Activated T-helper 1 cell treated with anti-CD3 and anti-CD28 coated beads, Interleukin-12 subunit alpha, Interleukin-12 subunit beta, Interleukin-2, Interleukin-4 antibody, amounts not matched to agents 30 ng/mL and 10 ng/mL and 1 ng/mL, durations not matched to agents 14 hours and 24 hours and 36 hours (primary cell): ENCODE results near the gene CDT1. TPM values are rescaled to one million over a fixed set of nuclear protein-coding genes. Genes with fewer than 3 reads are reported as not detected.

Experiments
- DNase-seq: peaks from one replicate; pipeline ENCODE4 v3.0.0; 2021; ENCODE audit warnings: low spot score
- H3K27ac Mint-ChIP-seq: one replicate; pipeline ENCODE4 v1.8.0; 2021; ENCODE audit warnings: mild to moderate bottlenecking, mixed read lengths
- H3K27me3 Mint-ChIP-seq: one replicate; pipeline ENCODE4 v1.8.0; 2022; ENCODE audit warnings: mild to moderate bottlenecking, moderate library complexity, mixed read lengths; ENCODE audit not compliant: insufficient read depth
- H3K36me3 Mint-ChIP-seq: one replicate; pipeline ENCODE4 v1.8.0; 2021; ENCODE audit warnings: low read depth, mixed read lengths
- H3K4me1 Mint-ChIP-seq: one replicate; pipeline ENCODE4 v1.8.0; 2021; ENCODE audit warnings: low read depth, mixed read lengths
- H3K4me3 Mint-ChIP-seq: one replicate; pipeline ENCODE4 v1.8.0; 2021; ENCODE audit warnings: mild to moderate bottlenecking, moderate library complexity, mixed read lengths
- H3K9me3 Mint-ChIP-seq: one replicate; pipeline ENCODE4 v1.8.0; 2021; ENCODE audit warnings: mixed read lengths
- intact Hi-C: fragments of 100-400 bp; cut with micrococcal nuclease; formaldehyde crosslinking; loops from one replicate; pipeline ENCODE4 v1.15.1; 2024
- total RNA-seq: library from RNA; stranded (reverse); gene quantifications from 2 replicates; pipeline ENCODE4 v1.2.3, GENCODE V29; 2022

The CDT1 gene
- total RNA-seq, 1 donor from 2014 or later = 95.4 TPM

DNA sequence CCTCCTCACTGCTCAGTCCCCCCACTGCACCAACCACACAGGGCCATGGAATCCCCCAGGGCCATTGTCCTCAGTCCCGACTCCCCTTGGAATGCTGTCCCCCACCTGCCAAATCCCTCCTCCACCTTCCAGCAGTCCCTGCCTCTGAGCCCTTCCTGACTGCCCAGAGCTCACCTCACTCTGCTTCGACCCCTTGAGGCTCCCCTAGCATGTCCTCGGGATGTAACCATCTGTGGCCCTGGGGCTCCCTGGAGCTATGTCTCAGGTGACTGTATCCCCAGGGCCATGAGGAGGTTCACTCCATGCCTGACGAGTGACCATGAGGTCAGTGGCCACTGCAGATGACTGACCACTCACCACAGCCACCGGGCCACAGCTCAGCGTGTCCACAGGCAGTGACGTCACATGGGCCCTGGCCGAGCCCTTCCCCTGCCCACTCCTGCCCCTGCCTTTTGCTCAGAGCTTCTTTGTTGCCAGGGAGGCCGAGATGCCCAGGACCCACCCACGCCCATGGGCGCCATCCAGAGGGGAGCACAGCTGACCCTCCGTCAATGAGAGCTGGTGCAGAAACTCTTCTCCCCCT, 10.8 kb upstream of the CDT1 start:
- no peak for DNase-seq
- intact Hi-C loops = no loop called here
- Mint-ChIP-seq H3K4me3 (no peak overlapping the region), H3K4me1 (peaks cover 26% of the 10 kb centered on the region), H3K36me3 (no peaks in the 10 kb centered on the region), H3K27ac (no peak overlapping the region), H3K9me3 (no peaks in the 10 kb centered on the region), H3K27me3 (peaks cover 4% of the 10 kb centered on the region)

DNA sequence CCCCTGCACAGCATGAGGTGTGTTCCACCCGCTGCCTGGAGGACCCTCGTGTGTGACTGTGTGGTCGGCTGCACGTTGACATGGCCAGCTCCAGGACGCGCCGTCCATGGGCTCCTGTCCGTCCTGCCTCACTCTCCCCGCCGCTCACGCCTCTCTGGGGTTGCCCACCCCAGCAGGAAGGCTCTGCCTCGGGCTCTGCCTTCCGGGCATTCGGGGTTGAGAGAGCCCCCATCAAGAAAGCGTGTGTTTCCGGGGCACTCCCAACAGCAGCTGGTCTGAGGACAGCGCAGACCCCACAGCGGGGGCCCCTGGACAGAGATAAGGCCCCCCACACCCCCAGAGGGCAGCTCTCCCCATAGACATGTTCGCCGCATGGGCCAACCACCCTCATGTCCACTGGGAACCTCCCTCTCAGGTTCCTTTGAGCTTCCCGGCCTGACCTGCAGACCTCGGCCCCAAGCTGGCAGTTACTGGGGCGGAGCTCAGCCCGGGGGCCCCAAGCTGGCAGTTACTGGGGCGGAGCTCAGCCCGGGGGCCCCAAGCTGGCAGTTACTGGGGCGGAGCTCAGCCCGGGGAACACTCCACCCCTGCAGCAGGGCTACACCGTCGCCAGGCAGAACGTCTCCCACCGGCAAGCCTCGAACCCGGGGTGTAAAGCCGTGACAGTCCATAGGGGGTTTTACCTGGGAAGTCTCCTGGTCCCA, 10.2 kb upstream of the CDT1 start:
- Mint-ChIP-seq H3K9me3 (no peaks in the 10 kb centered on the region), H3K4me1 (peaks cover 26% of the 10 kb centered on the region), H3K36me3 (no peaks in the 10 kb centered on the region), H3K27me3 (no peaks in the 10 kb centered on the region), H3K27ac (no peak overlapping the region), H3K4me3 (no peak overlapping the region)
- DNase-seq = no peak
- intact Hi-C loops = no loop called here

DNA sequence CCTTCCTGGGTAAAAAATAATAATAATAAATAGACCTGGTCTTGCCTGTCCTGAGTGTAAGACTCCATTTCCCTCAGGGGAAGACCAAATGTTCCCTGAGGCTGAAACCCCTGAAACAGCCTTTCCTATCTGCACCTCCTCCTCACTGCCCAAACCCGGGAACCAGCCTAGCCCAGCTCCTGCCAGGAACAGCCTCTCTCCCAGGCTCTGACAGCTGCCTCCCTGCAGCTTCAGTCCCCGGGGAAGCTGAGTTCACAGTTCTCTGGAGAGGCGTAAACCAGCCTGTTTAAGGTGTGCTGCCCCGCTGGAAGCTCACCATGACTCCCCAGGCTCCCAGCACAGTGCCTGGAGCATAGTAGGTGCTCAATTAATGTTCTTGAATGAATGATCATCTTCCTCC, 7.3 kb upstream of the CDT1 start:
- intact Hi-C loops = no loop called here
- peaks cover 24% of the 10 kb centered on the region for H3K4me1 Mint-ChIP-seq
- no peak for DNase-seq

DNA sequence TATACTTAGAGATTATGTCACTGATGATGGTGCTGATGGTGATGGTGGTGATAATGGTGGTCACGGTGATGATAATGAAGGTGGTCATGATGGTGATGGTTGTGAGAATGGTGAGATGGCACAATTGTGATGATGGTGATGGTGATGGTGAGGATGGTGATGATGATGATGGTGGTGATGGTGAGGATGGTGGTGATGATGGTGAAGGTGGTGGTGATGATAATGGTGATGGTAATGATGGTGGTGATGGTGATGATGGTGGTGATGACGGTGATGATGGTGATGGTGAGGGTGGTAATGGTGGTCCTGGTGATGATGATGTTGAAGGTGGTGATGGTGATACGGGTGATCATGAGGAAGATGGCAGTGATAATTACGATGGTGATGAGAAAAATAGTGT, 5.5 kb upstream of the CDT1 start:
- H3K4me1 Mint-ChIP-seq = peaks cover 25% of the 10 kb centered on the region
- H3K36me3 Mint-ChIP-seq = no peaks in the 10 kb centered on the region
- H3K4me3 Mint-ChIP-seq = no peak overlapping the region
- H3K9me3 Mint-ChIP-seq = no peaks in the 10 kb centered on the region
- no peak for DNase-seq
- no peaks in the 10 kb centered on the region for H3K27me3 Mint-ChIP-seq
- no peak overlapping the region for H3K27ac Mint-ChIP-seq
- intact Hi-C loops = no loop called here

More for the DNA sequence above, 7.3 kb upstream of the CDT1 start:
- no peak overlapping the region for H3K27ac Mint-ChIP-seq
- no peaks in the 10 kb centered on the region for H3K27me3 Mint-ChIP-seq
- no peak overlapping the region for H3K4me3 Mint-ChIP-seq
- no peaks in the 10 kb centered on the region for H3K36me3 Mint-ChIP-seq
- H3K9me3 Mint-ChIP-seq = no peaks in the 10 kb centered on the region

DNA sequence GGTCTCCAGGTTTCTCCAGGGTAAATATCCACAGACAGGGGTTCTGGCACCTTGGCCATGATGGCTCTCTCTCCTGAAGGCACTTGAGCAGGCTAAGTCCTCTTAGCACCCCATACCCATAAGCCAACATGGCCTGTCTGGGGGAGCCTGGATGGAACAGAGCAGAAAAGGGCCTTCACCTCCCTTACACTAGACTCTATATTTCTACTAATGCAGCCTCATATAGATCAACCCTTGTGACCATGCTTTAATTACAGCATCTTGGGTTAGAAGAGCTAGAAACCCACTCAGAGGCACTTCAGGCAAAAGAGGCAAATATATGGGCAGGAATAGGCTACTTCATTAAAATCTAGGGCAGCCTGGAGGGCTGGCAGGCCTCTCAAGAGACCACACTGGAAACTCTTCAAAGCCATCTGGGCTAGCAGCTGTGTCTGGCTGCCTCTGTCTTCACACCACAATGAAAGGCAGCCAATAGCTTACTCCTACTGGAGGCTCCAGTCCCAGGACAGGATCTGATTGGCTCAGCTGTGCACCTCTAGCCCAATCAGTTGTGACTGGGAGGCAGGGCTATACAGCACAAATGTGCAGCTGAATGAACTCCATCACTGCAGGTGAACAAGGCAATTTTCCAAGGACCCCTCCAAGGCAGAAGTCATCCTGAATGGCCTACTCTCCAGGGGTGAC, 4.7 kb upstream of the CDT1 start:
- no peak overlapping the region for H3K4me3 Mint-ChIP-seq
- H3K27ac Mint-ChIP-seq = no peak overlapping the region
- H3K9me3 Mint-ChIP-seq = no peaks in the 10 kb centered on the region
- no peaks in the 10 kb centered on the region for H3K36me3 Mint-ChIP-seq
- intact Hi-C loops = no loop called here
- DNase-seq = no peak
- H3K4me1 Mint-ChIP-seq = peaks cover 25% of the 10 kb centered on the region
- no peaks in the 10 kb centered on the region for H3K27me3 Mint-ChIP-seq

DNA sequence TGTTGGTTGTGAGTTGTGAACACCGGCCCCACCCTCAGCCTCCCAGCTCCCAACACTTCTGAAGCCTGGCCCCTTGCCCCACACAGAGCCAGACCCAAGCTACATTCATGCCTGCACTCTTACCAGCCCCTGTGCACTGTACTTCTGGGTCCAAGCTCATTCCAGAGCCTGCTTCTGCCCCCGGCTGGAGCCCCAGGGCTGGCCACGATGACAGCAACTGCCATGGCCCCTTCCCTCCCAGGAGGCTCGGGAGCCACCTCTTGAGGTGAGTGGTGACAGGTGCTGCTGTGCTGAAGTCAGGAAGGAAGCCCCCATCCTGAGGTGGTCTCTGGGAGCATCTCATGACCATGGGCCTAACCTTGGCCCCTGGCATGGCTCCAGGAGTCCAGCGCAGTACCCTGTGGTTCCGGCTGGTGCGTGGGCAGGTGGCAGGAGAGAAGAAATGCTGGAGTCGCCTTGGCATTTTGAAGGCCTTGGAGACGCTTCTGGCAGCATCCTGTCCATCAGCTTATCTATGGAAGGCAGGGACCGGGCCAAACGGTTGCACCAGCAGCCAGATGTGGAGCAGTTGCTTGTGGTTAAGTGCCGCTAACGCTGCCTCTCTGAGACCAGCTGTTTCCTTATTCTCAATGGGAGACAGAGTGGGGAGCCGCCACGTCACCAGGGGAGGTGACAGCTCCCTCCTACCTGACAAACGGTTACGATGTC, 3.9 kb upstream of the CDT1 start:
- H3K4me3 Mint-ChIP-seq = peak overlapping the region; percentile 34
- intact Hi-C loops = loop anchor here (5.0 kb wide), 2 partner anchors 97 to 342 kb away; no protein-coding TSS in a partner anchor
- H3K36me3 Mint-ChIP-seq = no peaks in the 10 kb centered on the region
- H3K27ac Mint-ChIP-seq = peak overlapping the region; percentile 36
- no peaks in the 10 kb centered on the region for H3K9me3 Mint-ChIP-seq
- DNase-seq = no peak
- H3K4me1 Mint-ChIP-seq = peaks cover 22% of the 10 kb centered on the region
- no peaks in the 10 kb centered on the region for H3K27me3 Mint-ChIP-seq

DNA sequence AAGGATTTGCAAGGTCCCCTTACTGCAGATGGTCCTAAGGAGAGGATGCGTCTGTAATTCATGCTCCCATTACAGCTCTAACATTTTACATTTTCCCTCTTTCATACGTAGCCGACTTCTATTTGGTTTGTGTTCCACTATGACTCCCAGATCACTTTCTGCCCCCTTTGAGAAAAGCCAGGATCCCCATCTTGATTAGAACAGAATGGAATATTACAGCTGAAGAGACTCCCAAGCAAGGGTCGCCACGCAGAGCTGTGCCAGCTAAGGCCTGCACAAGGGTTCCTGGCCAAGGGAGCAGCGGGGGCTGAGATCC, 3.4 kb upstream of the CDT1 start:
- peak overlapping the region; percentile 36 for H3K27ac Mint-ChIP-seq
- H3K27me3 Mint-ChIP-seq = no peaks in the 10 kb centered on the region
- H3K9me3 Mint-ChIP-seq = no peaks in the 10 kb centered on the region
- intact Hi-C loops = loop anchor here (5.0 kb wide), 2 partner anchors 98 to 343 kb away; no protein-coding TSS in a partner anchor
- peaks cover 17% of the 10 kb centered on the region for H3K4me1 Mint-ChIP-seq
- no peaks in the 10 kb centered on the region for H3K36me3 Mint-ChIP-seq
- H3K4me3 Mint-ChIP-seq = peak overlapping the region; percentile 34
- no peak for DNase-seq

DNA sequence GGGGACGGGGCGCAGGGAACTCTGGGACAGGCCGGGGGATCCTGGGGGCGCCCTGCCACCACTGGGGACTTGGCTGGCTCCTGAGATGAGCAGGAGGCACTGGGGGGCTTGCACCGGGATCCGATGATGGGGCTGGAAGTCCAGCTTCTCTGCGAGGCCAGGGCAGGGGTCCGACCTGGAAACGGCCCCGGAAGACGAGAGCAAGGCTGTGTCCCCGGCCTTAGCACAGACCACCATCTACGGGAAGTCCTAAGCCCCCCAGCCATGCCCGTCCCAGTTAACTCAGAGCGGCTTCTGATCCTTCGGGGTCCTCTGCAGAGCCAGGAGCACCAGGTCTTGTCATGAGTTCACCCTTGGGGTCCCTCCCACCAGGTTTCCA, 573 bp downstream of the CDT1 start:
- Mint-ChIP-seq H3K27ac (peak overlapping the region; percentile 23), H3K9me3 (no peaks in the 10 kb centered on the region), H3K36me3 (peaks cover 9% of the 10 kb centered on the region), H3K27me3 (no peaks in the 10 kb centered on the region), H3K4me1 (peaks cover 18% of the 10 kb centered on the region), H3K4me3 (peak overlapping the region; percentile 80)
- intact Hi-C loops = loop anchor here (5.0 kb wide), 2 partner anchors 102 to 347 kb away; no protein-coding TSS in a partner anchor
- DNase-seq = no peak

DNA sequence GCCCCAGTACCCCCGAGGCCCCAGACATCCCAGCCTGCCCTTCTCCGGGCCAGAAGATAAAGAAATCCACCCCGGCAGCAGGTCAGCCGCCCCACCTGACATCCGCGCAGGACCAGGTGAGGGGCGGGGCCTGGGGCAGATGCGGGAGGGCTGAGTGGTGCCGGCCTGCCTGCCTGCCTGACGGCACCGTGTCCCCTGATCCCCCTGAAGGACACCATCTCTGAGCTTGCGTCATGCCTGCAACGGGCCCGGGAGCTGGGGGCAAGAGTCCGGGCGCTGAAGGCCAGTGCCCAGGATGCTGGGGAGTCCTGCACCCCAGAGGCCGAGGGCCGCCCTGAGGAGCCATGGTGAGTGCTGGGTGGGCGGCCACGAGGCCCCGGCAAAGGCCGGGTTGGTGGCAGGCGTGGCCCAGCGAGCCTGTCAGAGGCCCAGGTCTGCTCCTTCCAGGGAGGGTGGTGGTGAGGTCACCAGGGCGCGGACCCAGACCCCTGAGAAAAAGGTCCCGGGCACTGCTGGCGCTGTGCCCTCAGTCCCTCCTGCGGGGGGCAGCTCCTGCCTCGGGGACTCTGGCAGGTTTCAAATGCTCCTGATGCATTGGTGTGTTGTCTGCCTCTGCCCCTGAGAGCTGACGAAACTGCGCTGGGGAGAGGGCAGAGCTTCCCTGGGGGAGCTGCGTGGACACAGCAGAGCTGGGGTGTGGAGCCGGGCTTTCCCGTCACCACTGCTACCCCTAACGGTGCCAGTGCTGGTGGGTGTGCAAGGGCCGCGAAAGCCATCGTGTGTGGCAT, 1.2 kb downstream of the CDT1 start:
- Mint-ChIP-seq H3K4me3 (peak overlapping the region; percentile 80), H3K4me1 (peaks cover 21% of the 10 kb centered on the region), H3K9me3 (no peaks in the 10 kb centered on the region), H3K36me3 (peaks cover 13% of the 10 kb centered on the region), H3K27me3 (no peaks in the 10 kb centered on the region), H3K27ac (peak overlapping the region; percentile 23)
- intact Hi-C loops = loop anchor here (5.0 kb wide), 2 partner anchors 102 to 347 kb away; no protein-coding TSS in a partner anchor
- no peak for DNase-seq

DNA sequence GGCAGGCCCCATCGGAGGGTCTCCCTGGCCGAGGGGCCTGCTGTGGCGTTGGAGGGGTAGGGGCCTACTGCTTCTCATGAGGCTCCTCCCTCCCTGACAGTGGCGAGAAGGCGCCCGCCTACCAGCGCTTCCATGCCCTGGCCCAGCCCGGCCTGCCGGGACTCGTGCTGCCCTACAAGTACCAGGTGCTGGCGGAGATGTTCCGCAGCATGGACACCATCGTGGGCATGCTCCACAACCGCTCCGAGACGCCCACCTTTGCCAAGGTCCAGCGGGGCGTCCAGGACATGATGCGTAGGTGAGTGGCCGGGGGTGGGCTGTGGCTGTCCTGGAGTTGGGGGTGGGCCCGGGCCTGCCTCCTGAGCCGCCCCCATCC, 1.7 kb downstream of the CDT1 start:
- Mint-ChIP-seq H3K4me1 (peaks cover 21% of the 10 kb centered on the region), H3K9me3 (no peaks in the 10 kb centered on the region), H3K27ac (no peak overlapping the region), H3K36me3 (peaks cover 13% of the 10 kb centered on the region), H3K27me3 (no peaks in the 10 kb centered on the region), H3K4me3 (peak overlapping the region; percentile 53)
- intact Hi-C loops = no loop called here
- DNase-seq = no peak

DNA sequence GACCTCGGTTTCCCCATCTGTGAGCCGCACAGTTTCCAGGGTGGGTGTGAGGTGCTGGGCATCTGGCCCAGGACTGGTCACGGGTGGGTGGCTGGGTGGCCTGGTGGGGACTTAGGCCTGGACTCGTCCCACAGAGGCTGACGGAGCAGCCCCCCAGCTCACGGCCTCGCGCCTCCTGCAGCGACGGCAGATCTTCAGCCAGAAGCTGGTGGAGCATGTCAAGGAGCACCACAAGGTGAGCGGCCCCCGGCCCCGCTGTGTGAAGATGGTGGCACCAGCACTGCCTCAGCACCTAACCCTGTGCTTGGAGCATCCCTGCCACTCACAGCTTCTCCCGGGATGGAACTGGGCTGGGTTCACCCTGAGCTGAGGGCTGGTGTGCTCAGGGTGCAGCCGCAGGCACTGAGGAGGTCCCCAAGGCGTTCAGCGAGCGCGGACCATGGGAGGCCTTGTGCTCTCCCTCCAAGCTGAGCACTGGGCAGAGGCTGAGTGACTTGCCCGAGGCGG, 2.4 kb downstream of the CDT1 start:
- peaks cover 16% of the 10 kb centered on the region for H3K4me1 Mint-ChIP-seq
- no peak for DNase-seq
- peaks cover 13% of the 10 kb centered on the region for H3K36me3 Mint-ChIP-seq
- H3K4me3 Mint-ChIP-seq = peak overlapping the region; percentile 30
- H3K27me3 Mint-ChIP-seq = no peaks in the 10 kb centered on the region
- no peak overlapping the region for H3K27ac Mint-ChIP-seq
- no peaks in the 10 kb centered on the region for H3K9me3 Mint-ChIP-seq
- intact Hi-C loops = no loop called here

DNA sequence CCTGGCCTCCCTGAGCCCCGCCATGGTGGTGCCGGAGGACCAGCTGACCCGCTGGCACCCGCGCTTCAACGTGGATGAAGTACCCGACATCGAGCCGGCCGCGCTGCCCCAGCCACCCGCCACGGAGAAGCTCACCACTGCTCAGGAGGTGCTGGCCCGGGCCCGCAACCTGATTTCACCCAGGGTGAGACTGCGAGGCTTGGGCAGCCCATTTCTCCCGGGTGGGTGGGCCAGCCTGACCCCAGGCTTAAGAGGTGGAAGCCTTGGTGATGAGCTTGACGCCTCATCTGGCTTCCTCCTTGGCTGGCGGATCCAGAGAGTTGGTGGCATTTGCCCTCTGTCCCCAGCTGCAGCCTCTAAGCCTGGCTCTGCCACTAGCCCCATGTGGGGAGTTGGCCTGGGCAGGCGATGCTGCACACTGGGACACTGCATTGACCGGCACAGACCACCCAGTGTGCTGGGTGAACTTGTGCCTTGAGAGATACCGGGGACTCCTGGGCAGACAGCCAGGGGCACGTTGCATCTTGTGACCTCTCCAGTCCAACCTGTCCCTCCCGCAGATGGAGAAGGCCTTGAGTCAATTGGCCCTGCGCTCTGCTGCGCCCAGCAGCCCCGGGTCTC, 3.0 kb downstream of the CDT1 start:
- Mint-ChIP-seq H3K4me1 (peaks cover 11% of the 10 kb centered on the region), H3K27me3 (no peaks in the 10 kb centered on the region), H3K9me3 (no peaks in the 10 kb centered on the region), H3K27ac (no peak overlapping the region), H3K36me3 (peaks cover 13% of the 10 kb centered on the region), H3K4me3 (peak overlapping the region; percentile 30)
- DNase-seq = no peak
- intact Hi-C loops = no loop called here
